Bronchial epithelial cell (primary cell): ENCODE measurements around the gene CAMK4. TPM values are rescaled to one million over a fixed set of nuclear protein-coding genes. Genes with fewer than 3 reads are reported as not detected.

Experiments used
- DNase-seq: peaks from one replicate; pipeline ENCODE4 v3.0.0-alpha.2; 2010; ENCODE audit warnings: low read depth
- FAIRE-seq: peaks from 2 replicates; lab custom pipeline; 2011; peaks lifted over from hg19 to GRCh38; lab: Jason Lieb, UNC
- H3K27me3 ChIP-seq: 2 replicates; pipeline ENCODE4 v1.5.1; 2011; ENCODE audit warnings: low read length; ENCODE audit not compliant: control insufficient read depth, insufficient read depth
- H3K36me3 ChIP-seq: 2 replicates; pipeline ENCODE4 v1.5.1; 2011; ENCODE audit warnings: low read length; ENCODE audit not compliant: control insufficient read depth, insufficient read depth
- H3K4me3 ChIP-seq: 2 replicates; pipeline ENCODE4 v1.5.1; 2011; ENCODE audit warnings: mild to moderate bottlenecking, low read depth, low read length, control low read depth
- CTCF ChIP-seq: IDR thresholded peaks from 2 replicates; pipeline ENCODE4 v1.5.1; 2011; ENCODE audit warnings: mild to moderate bottlenecking, moderate library complexity, low read length, control low read depth, inconsistent platforms; ENCODE audit not compliant: insufficient read depth, severe bottlenecking
- total RNA-seq: library from RNA; depleted of rRNA; stranded (reverse); fragments of >200 nt; gene quantifications from 2 replicates; pipeline ENCODE4 v1.2.1, GENCODE V29; 2014

The CAMK4 gene
- total RNA-seq, 1 donor from 2014 or later = 0.26 TPM

GRCh38 chr5:111472096-111472495 is 247.9 kb downstream of the CAMK4 start:
- no peak for DNase-seq
- no peak for TF ChIP-seq CTCF
- FAIRE-seq = no peak

GRCh38 chr5:111472579-111472978 is 248.4 kb downstream of the CAMK4 start:
- no peaks in the 10 kb centered on the region for H3K36me3 ChIP-seq
- H3K4me3 ChIP-seq = no peak overlapping the region
- no peak for TF ChIP-seq CTCF
- FAIRE-seq (no peak), DNase-seq (no peak)
- no peaks in the 10 kb centered on the region for H3K27me3 ChIP-seq

More at GRCh38 chr5:111472096-111472495, 247.9 kb downstream of the CAMK4 start:
- H3K36me3 ChIP-seq = no peaks in the 10 kb centered on the region
- no peaks in the 10 kb centered on the region for H3K27me3 ChIP-seq
- H3K4me3 ChIP-seq = no peak overlapping the region

GRCh38 chr5:111478266-111478665 is 254.1 kb downstream of the CAMK4 start:
- no peak for TF ChIP-seq CTCF
- Histone ChIP-seq H3K36me3 (no peaks in the 10 kb centered on the region), H3K4me3 (no peak overlapping the region), H3K27me3 (no peaks in the 10 kb centered on the region)
- DNase-seq (no peak), FAIRE-seq (no peak)

- no peak for DNase-seq
- no peak for FAIRE-seq
- Histone ChIP-seq H3K27me3 (no peaks in the 10 kb centered on the region), H3K36me3 (no peaks in the 10 kb centered on the region), H3K4me3 (no peak overlapping the region)
- TF ChIP-seq CTCF = no peak
These were observed 254.7 kb downstream of the CAMK4 start for GRCh38 chr5:111478898-111479297.

- no peaks in the 10 kb centered on the region for H3K36me3 ChIP-seq
These were observed 256.2 kb downstream of the CAMK4 start for GRCh38 chr5:111480346-111480745.

More at GRCh38 chr5:111480346-111480745, 256.2 kb downstream of the CAMK4 start:
- FAIRE-seq = no peak
- no peak for TF ChIP-seq CTCF
- no peaks in the 10 kb centered on the region for H3K27me3 ChIP-seq
- no peak overlapping the region for H3K4me3 ChIP-seq
- peak; percentile 7 for DNase-seq
